ENCODE measurements around the gene PRKAG2.

The PRKAG2 gene

DNA sequence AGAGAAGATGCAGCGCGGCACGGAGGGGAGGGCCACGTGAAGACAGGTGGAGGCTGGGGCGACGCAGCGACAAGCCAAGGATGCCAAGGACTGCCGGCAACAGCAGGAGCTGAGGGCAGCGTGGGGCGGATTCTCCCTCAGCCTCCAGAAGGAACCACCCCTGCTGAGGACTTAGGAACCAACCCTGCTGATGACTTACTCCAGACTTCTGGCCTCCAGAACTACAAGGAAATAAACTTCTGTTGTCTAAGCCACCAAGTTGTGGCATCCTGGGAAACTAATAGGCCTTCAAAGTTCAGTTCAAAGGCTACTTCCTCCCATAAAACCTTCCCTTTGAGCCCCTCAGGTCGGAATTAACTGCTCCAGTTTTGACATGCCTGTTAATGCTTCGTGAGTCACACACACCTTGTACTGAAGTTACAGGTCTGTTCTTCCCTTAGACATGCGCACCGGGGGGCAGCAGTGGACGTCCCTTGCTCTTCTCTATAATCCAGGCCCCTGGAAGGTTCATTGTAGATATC lies 268.8 kb downstream of the PRKAG2 start:
- Histone ChIP-seq H3K4me2 (ENCODE audit: low read depth, low read length, poor library complexity, severe bottlenecking) (no peak overlapping the region), H3F3A (ENCODE audit: insufficient read depth) (no peaks in the 10 kb centered on the region), H3K79me2 (ENCODE audit: insufficient read depth, low read length) (no peaks in the 10 kb centered on the region), H2AFZ (ENCODE audit: low read depth, low read length, severe bottlenecking) (no peak overlapping the region), H3K9me2 (replicated peaks; ENCODE audit: insufficient read depth, low read length) (no peaks in the 10 kb centered on the region), H3K9me3 (ENCODE audit: insufficient read depth, low read length) (no peaks in the 10 kb centered on the region), H3K27ac (ENCODE audit: low read depth, low read length) (no peak overlapping the region), H3K36me3 (ENCODE audit: low read length) (no peaks in the 10 kb centered on the region), H3K4me3 (ENCODE audit: insufficient read depth, low read length, poor library complexity, severe bottlenecking) (no peak overlapping the region), H3K9ac (ENCODE audit: low read length) (no peak overlapping the region), H3K27me3 (ENCODE audit: low read length) (no peaks in the 10 kb centered on the region), H4K20me1 (ENCODE audit: low read depth, low read length) (no peaks in the 10 kb centered on the region)
- TF ChIP-seq EZH2phosphoT487 (conservative IDR thresholded peaks at IDR 0.05; ENCODE audit: low read length): no peak
- TF ChIP-seq, protein P1, sequence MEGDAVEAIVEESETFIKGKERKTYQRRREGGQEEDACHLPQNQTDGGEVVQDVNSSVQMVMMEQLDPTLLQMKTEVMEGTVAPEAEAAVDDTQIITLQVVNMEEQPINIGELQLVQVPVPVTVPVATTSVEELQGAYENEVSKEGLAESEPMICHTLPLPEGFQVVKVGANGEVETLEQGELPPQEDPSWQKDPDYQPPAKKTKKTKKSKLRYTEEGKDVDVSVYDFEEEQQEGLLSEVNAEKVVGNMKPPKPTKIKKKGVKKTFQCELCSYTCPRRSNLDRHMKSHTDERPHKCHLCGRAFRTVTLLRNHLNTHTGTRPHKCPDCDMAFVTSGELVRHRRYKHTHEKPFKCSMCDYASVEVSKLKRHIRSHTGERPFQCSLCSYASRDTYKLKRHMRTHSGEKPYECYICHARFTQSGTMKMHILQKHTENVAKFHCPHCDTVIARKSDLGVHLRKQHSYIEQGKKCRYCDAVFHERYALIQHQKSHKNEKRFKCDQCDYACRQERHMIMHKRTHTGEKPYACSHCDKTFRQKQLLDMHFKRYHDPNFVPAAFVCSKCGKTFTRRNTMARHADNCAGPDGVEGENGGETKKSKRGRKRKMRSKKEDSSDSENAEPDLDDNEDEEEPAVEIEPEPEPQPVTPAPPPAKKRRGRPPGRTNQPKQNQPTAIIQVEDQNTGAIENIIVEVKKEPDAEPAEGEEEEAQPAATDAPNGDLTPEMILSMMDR (IDR thresholded peaks at IDR 0.05; ENCODE audit: insufficient read depth, low read length, poor library complexity, severe bottlenecking): no peak

DNA sequence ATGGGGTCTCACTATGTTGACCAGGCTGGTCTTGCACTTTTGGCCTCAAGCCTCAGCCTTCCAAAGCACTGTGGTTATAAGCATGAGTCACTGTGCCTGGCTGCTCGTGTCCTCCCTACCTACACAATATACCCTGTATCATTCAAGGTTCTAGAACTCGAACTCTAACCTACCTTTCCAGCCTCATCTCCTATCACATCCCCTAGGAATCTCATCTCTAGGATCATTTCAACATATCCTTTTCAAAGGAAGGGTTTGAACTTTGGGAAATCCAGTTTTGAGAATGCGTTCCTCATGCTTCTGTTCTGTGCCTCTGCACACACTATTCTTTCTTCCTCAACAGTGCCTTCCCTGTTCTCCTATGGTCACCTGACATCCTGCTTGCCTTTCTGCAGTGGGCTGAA lies 269.4 kb downstream of the PRKAG2 start:
- Histone ChIP-seq H3F3A (ENCODE audit: insufficient read depth) (no peaks in the 10 kb centered on the region), H4K20me1 (ENCODE audit: low read depth, low read length) (no peaks in the 10 kb centered on the region), H3K27ac (ENCODE audit: low read depth, low read length) (no peak overlapping the region), H3K36me3 (ENCODE audit: low read length) (no peaks in the 10 kb centered on the region), H3K27me3 (ENCODE audit: low read length) (no peaks in the 10 kb centered on the region), H2AFZ (ENCODE audit: low read depth, low read length, severe bottlenecking) (no peak overlapping the region), H3K79me2 (ENCODE audit: insufficient read depth, low read length) (no peaks in the 10 kb centered on the region), H3K9me3 (ENCODE audit: insufficient read depth, low read length) (no peaks in the 10 kb centered on the region), H3K4me2 (ENCODE audit: low read depth, low read length, poor library complexity, severe bottlenecking) (no peak overlapping the region), H3K4me3 (ENCODE audit: insufficient read depth, low read length, poor library complexity, severe bottlenecking) (no peak overlapping the region), H3K9me2 (replicated peaks; ENCODE audit: insufficient read depth, low read length) (no peaks in the 10 kb centered on the region), H3K9ac (ENCODE audit: low read length) (no peak overlapping the region)
- TF ChIP-seq, protein P1 (IDR thresholded peaks at IDR 0.05; ENCODE audit: insufficient read depth, low read length, poor library complexity, severe bottlenecking): no peak
- TF ChIP-seq EZH2phosphoT487 (conservative IDR thresholded peaks at IDR 0.05; ENCODE audit: low read length): no peak

DNA sequence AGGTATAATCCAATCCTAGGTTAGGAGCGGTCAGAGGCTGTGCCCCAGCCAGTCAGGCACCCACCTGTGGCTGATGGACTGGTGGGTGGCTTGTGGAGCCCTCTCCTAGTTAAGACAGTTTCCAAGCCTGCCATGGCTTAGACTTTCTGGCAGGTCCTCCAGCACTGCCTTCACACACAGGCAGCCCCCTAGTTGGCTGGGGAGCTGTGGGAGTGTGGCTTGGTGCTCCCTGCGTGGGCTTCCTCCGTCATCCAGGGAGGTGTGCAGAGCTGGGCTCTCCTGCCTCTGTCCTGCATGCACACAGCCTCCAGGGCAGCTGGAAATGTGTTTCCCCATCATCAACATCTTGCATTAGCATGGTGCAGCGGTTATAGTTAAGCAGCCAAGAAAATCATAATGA lies 273.0 kb downstream of the PRKAG2 start:
- H4K20me1 ChIP-seq (ENCODE audit: low read depth, low read length): no peaks in the 10 kb centered on the region
- H3F3A ChIP-seq (ENCODE audit: insufficient read depth): no peaks in the 10 kb centered on the region
- H3K4me2 ChIP-seq (ENCODE audit: low read depth, low read length, poor library complexity, severe bottlenecking): no peak overlapping the region
- TF ChIP-seq, protein P1 (IDR thresholded peaks at IDR 0.05; ENCODE audit: insufficient read depth, low read length, poor library complexity, severe bottlenecking): no peak
- TF ChIP-seq EZH2phosphoT487 (conservative IDR thresholded peaks at IDR 0.05; ENCODE audit: low read length): no peak
- H3K27me3 ChIP-seq (ENCODE audit: low read length): no peaks in the 10 kb centered on the region
- H3K36me3 ChIP-seq (ENCODE audit: low read length): no peaks in the 10 kb centered on the region
- no peak overlapping the region for H2AFZ ChIP-seq (ENCODE audit: low read depth, low read length, severe bottlenecking)
- H3K9me3 ChIP-seq (ENCODE audit: insufficient read depth, low read length): no peaks in the 10 kb centered on the region
- no peak overlapping the region for H3K27ac ChIP-seq (ENCODE audit: low read depth, low read length)
- no peak overlapping the region for H3K9ac ChIP-seq (ENCODE audit: low read length)
- no peaks in the 10 kb centered on the region for H3K9me2 ChIP-seq (replicated peaks; ENCODE audit: insufficient read depth, low read length)
- H3K4me3 ChIP-seq (ENCODE audit: insufficient read depth, low read length, poor library complexity, severe bottlenecking): no peak overlapping the region
- H3K79me2 ChIP-seq (ENCODE audit: insufficient read depth, low read length): no peaks in the 10 kb centered on the region
